A549 (cell line): ENCODE measurements around the gene TXNRD2. TPM values are rescaled to one million over a fixed set of nuclear protein-coding genes. Genes with fewer than 3 reads are reported as not detected.
"Not testable (repeated sequence)": the region's sequence is repeated elsewhere in the genome, so short reads cannot be mapped to it uniquely, and the experiment has no call there.

Experiments
- ATAC-seq, 2 experiments: fragments of 200-7000 bp in 1 of 2; fragments of >200 bp in 1 of 2; cut with Nextera tagmentation in 1 of 2; cut with Tn5 transposase in 1 of 2; 3 replicates each; pipeline versions ENCODE4 v1.8.0 to v1.9.1; 2018 to 2020; ENCODE audit warnings: mild to moderate bottlenecking in 1 of 2, moderate library complexity in 1 of 2
- CTCF ChIA-PET: fragments of 300-600 bp; sonication (Branson Sonifier 250); formaldehyde crosslinking; extraction: SDS; loops from one replicate; lab custom pipeline; 2021; ENCODE audit warnings: antibody characterized with exemption, inconsistent platforms; lab: Yijun Ruan, JAX
- POLR2A ChIA-PET: fragments of 350-600 bp; formaldehyde crosslinking; extraction: SDS; loops from one replicate; lab custom pipeline; 2021; ENCODE audit warnings: antibody characterized with exemption, inconsistent platforms; lab: Yijun Ruan, JAX
- DNase-seq, 2 experiments: peaks; one replicate each; pipeline versions ENCODE4 v3.0.0 to v3.0.0-alpha.2; 2011 to 2016; ENCODE audit warnings: low read depth in 1 of 2, low spot score in 1 of 2
- FAIRE-seq: peaks from 2 replicates; lab custom pipeline; 2011; peaks lifted over from hg19 to GRCh38; lab: Jason Lieb, UNC
- H3K27ac ChIP-seq, 2 experiments: fragments of >200 bp; sonication (Bioruptor Twin); formaldehyde crosslinking; 3 replicates each; pipeline ENCODE4 v1.5.1; 2016 to 2017
- H3K4me1 ChIP-seq: fragments of >200 bp; sonication (Bioruptor Twin); formaldehyde crosslinking; 3 replicates; pipeline ENCODE4 v1.6.1; 2016
- H3K4me2 ChIP-seq: fragments of >200 bp; sonication (Bioruptor Twin); formaldehyde crosslinking; 3 replicates; pipeline ENCODE4 v1.6.1; 2016
- H3K4me3 ChIP-seq: fragments of >200 bp; sonication (Bioruptor Twin); formaldehyde crosslinking; 3 replicates; pipeline ENCODE4 v1.5.1; 2016
- H3K9me3 ChIP-seq: fragments of >200 bp; sonication (Bioruptor Twin); formaldehyde crosslinking; 3 replicates; pipeline ENCODE4 v1.6.1; 2016
- CHD2 ChIP-seq: fragments of 150-350 bp; IDR thresholded peaks from 2 replicates; pipeline ENCODE4 v1.6.1; 2014; ENCODE audit warnings: low read length; ENCODE audit not compliant: partially characterized antibody
- CHD4 ChIP-seq: fragments of 200-600 bp; sonication (generic); IDR thresholded peaks from 2 replicates; pipeline ENCODE4 v1.6.1; 2016; ENCODE audit warnings: antibody characterized with exemption, mild to moderate bottlenecking, borderline replicate concordance
- FOSB ChIP-seq: fragments of 250-450 bp; sonication (Bioruptor Pico); IDR thresholded peaks from 2 replicates; pipeline ENCODE4 v1.5.0; 2020; ENCODE audit warnings: mild to moderate bottlenecking, moderate library complexity
- PHF8 ChIP-seq: fragments of 200-600 bp; sonication (generic); IDR thresholded peaks from 2 replicates; pipeline ENCODE4 v1.6.1; 2016; ENCODE audit warnings: low read depth, mild to moderate bottlenecking, antibody characterized with exemption, moderate library complexity, borderline replicate concordance
- RFX5 ChIP-seq: fragments of 450-650 bp; IDR thresholded peaks from 2 replicates; pipeline ENCODE4 v1.7.1; 2014; ENCODE audit warnings: antibody characterized with exemption, mild to moderate bottlenecking, moderate library complexity
- RNF2 ChIP-seq: fragments of 200-600 bp; sonication (generic); IDR thresholded peaks from 2 replicates; pipeline ENCODE4 v1.6.1; 2016; ENCODE audit warnings: low read depth, mild to moderate bottlenecking, antibody characterized with exemption, moderate library complexity, borderline replicate concordance
- TP53 ChIP-seq: fragments of 250-450 bp; sonication (Bioruptor Pico); IDR thresholded peaks from 2 replicates; pipeline ENCODE4 v1.5.0; 2021; ENCODE audit warnings: mild to moderate bottlenecking, moderate library complexity
- whole genome bisulfite sequencing: methylation state at CpG from one replicate; pipeline ENCODE4 v1.1.6; 2017; ENCODE audit errors: missing lambda C conversion rate; 5-methylcytosine and 5-hydroxymethylcytosine counted together
- polyA plus RNA-seq, 4 experiments: library from polyadenylated mRNA; depleted of rRNA in 3 of 4; stranded (reverse); fragments of >200 nt; fragmentation: RNase III in 1 of 4; extraction: RNeasy Plus Mini Kit Qiagen cat#74134 plus additional on column Dnase treatment in 1 of 4; gene quantifications; 2 replicates in 3 of 4; 3 replicates in 1 of 4; pipeline ENCODE4 v1.2.3, GENCODE V29; 2011 to 2017
- TF ChIP-seq, protein P1 (sequence below): IDR thresholded peaks from 2 replicates; pipeline ENCODE4 v1.6.1; 2012
- TF ChIP-seq, protein P2 (sequence below): fragments of 150-350 bp; IDR thresholded peaks from 2 replicates; pipeline ENCODE4 v1.6.1; 2014; ENCODE audit warnings: low read depth, mild to moderate bottlenecking, low read length
- TF ChIP-seq, protein P3 (sequence below): fragments of >200 bp; sonication (Bioruptor Twin); formaldehyde crosslinking; IDR thresholded peaks from 3 replicates; pipeline ENCODE4 v1.6.1; 2016
- TF ChIP-seq, protein P4 (sequence below): fragments of >200 bp; sonication (Bioruptor Twin); formaldehyde crosslinking; IDR thresholded peaks from 3 replicates; pipeline ENCODE4 v1.5.1; 2016

Gene TXNRD2
- polyA plus RNA-seq, 2 of the 4 experiments (the other 2 are of a cell fraction) = 16.3 to 25.6 TPM

DNA sequence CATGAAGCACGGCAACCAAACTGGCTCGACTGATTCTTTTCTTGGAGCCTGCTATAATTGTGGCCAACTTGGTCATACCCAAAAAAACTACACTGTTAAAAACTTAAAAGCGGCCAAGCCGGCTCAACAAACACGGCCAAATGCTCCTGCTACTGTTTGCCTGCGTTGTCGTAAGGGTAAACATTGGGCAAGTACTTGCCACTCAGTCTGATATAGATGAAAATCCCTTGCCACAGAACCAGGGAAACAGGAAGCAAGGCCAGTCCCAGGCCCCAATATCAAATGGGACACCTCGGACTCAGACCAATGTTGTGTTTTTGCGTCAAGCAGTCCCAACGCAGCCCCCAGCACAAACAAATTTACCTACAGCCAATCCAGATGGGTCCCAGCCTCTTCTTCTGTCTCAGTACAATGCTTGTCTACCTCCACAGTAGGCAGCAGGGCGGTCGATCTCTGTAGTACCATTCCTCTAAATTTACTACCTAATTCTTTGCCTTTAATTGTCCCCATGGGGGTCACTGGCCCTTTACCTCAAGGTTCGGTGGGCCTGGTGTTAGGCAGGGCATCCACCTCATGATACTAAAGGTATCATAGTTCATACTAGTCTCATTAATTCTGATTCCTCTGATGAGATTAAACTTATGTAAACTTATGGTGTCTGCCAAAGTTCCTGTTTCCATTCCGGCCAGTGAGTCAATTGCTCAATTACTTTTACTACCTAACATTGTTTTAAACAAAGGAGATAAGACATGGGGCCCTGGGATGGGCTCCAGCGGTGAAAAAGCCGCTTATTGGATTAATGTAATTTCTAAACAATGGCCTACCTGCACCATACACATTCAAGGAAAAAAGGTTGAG is 3.8 kb downstream of the TXNRD2 start:
- Histone ChIP-seq H3K4me3 (no peak overlapping the region), H3K9me3 (no peaks in the 10 kb centered on the region), H3K27ac (no peak overlapping the region), H3K4me1 (peaks cover 8% of the 10 kb centered on the region), H3K4me2 (no peak overlapping the region)
- WGBS = 94% methylated on average over 16 of the region's 16 CpGs
- CTCF ChIA-PET = interaction anchor here (0.7 to 1.2 kb wide), 4 partner anchors 16 to 207 kb away, joined by 3 to 5 read pairs (median 4); no protein-coding TSS in a partner anchor
- no peak for TF ChIP-seq FOSB (CRISPR knock-in tag)
- POLR2A ChIA-PET = no interaction called here
- no peak for FAIRE-seq
- no peak for ATAC-seq
- DNase-seq = no peak

DNA sequence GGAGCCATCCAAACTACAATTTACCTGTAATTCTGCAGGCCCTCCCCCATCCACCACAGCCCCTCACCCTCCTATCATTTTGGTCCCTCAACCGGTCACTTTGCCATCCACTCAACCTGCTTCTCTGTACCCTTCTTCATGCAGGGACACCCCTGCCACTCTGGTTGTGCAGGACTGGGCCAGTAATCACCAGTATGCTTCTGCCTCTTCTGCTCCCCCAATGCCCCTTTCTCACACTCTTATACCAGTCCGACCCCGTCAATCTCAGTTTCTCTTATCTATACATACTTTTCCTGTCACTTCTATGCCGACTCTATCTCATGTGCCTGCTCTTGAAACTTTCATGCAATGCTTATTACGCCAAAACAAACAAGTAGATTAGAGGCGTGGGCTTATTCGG is 5.1 kb downstream of the TXNRD2 start:
- ChIA-PET POLR2A (no interaction called here), CTCF (interaction anchor here (1.0 to 1.2 kb wide), 3 partner anchors 11 to 206 kb away, joined by 3 to 5 read pairs (median 4); no protein-coding TSS in a partner anchor)
- WGBS = 93% methylated on average over 7 of the region's 7 CpGs

DNA sequence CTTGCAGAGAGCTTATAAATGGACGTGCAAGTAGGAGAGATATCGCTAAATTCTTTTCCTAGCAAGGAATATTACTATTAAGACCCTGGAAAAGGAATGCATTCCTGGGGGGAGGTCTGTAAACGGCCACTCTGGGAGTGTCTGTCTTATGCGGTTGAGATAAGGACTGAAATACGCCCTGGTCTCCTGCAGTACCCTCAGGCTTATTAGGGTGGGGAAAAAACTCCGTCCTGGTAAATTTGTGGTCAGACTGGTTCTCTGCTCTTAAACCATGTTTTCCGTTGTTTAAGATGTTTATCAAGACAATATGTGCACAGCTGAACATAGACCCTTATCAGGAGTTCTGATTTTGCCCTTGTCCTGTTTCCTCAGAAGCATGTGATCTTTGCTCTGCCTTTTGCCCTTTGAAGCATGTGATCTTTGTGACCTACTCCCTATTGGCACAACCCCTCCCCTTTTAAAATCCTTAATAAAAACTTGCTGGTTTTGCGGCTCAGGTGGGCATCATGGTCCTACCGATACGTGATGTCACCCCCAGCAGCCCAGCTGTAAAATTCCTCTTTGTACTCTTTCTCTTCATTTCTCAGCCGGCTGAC is 6.4 kb downstream of the TXNRD2 start:
- H3K4me1 ChIP-seq, DNase-seq, H3K9me3 ChIP-seq, H3K4me2 ChIP-seq, ATAC-seq, POLR2A ChIA-PET, H3K4me3 ChIP-seq, H3K27ac ChIP-seq, FAIRE-seq: not testable (repeated sequence)
- CTCF ChIA-PET = interaction anchor here (1.1 kb wide), 1 partner anchor 13 kb away, joined by 4 read pairs; no protein-coding TSS in a partner anchor
- 92% methylated on average over 11 of the region's 11 CpGs for WGBS

More for the DNA sequence above, 5.1 kb downstream of the TXNRD2 start:
- TF ChIP-seq, protein P1, sequence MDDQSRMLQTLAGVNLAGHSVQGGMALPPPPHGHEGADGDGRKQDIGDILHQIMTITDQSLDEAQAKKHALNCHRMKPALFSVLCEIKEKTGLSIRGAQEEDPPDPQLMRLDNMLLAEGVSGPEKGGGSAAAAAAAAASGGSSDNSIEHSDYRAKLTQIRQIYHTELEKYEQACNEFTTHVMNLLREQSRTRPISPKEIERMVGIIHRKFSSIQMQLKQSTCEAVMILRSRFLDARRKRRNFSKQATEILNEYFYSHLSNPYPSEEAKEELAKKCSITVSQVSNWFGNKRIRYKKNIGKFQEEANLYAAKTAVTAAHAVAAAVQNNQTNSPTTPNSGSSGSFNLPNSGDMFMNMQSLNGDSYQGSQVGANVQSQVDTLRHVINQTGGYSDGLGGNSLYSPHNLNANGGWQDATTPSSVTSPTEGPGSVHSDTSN = no peak
- TF ChIP-seq CHD4 (no peak), CHD2 (no peak), PHF8 (no peak)
- TF ChIP-seq, all 56 proteins: peak for 0
- Histone ChIP-seq H3K4me1 (peaks cover 7% of the 10 kb centered on the region), H3K4me2 (no peak overlapping the region), H3K9me3 (no peaks in the 10 kb centered on the region), H3K27ac (no peak overlapping the region), H3K4me3 (no peak overlapping the region)
- no peak for FAIRE-seq
- DNase-seq = no peak
- ATAC-seq = no peak

DNA sequence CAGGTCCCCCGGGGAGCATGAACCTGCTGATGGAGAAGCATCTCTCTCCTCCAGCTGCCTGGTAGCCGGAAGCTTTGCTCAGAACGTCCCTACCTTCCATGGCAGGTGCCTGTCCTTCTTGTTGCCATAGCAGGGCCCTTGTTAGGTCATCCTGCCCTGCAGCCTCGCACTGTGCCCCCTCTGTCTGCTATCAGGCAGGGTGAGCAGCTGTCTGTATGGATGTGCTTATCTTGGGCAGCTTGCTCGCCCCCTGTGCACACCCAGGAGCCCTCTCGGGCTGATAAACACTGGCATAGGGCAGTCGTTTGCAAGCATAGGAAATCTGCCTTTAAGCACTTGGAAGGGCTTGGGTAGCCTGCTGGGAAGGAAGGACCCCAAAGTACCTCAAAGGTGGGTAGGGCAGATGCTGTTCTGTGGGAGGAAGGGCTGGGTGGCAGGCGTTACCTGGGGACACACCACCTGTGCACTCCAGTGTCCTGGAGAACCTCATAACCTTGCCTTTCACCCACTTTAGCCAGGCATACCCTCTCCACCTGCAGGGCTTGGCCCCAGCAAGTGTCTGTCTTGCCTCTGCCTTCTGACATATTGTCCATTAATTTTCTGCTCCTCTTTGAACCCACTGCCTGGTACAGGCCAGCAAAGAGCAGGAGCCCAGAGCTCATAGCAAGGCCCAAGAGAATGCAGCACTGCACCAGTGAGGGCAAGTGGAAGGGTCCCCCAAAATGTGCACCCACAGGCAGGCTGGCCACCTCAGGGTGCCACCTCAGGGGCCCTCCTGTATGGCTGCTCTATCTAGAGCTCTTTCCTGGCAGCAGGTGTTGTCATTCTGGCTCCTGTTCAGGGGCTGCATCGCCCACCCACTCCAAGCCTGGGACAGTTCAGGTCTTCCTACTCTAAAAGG is 8.0 kb downstream of the TXNRD2 start:
- H3K9me3 ChIP-seq = no peaks in the 10 kb centered on the region
- 82% methylated on average over 5 of the region's 9 CpGs for WGBS
- CTCF ChIA-PET = interaction anchor here (1.1 to 2.2 kb wide), 2 partner anchors 15 to 23 kb away, joined by 4 to 7 read pairs; no protein-coding TSS in a partner anchor
- TF ChIP-seq, protein P2, sequence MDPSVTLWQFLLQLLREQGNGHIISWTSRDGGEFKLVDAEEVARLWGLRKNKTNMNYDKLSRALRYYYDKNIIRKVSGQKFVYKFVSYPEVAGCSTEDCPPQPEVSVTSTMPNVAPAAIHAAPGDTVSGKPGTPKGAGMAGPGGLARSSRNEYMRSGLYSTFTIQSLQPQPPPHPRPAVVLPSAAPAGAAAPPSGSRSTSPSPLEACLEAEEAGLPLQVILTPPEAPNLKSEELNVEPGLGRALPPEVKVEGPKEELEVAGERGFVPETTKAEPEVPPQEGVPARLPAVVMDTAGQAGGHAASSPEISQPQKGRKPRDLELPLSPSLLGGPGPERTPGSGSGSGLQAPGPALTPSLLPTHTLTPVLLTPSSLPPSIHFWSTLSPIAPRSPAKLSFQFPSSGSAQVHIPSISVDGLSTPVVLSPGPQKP = no peak
- TF ChIP-seq, protein P1 = no peak
- TF ChIP-seq, protein P3, sequence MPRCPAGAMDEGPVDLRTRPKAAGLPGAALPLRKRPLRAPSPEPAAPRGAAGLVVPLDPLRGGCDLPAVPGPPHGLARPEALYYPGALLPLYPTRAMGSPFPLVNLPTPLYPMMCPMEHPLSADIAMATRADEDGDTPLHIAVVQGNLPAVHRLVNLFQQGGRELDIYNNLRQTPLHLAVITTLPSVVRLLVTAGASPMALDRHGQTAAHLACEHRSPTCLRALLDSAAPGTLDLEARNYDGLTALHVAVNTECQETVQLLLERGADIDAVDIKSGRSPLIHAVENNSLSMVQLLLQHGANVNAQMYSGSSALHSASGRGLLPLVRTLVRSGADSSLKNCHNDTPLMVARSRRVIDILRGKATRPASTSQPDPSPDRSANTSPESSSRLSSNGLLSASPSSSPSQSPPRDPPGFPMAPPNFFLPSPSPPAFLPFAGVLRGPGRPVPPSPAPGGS = no peak
- TF ChIP-seq RNF2 (no peak), TP53 (CRISPR knock-in tag) (no peak), RFX5 (no peak)
- TF ChIP-seq, protein P4, sequence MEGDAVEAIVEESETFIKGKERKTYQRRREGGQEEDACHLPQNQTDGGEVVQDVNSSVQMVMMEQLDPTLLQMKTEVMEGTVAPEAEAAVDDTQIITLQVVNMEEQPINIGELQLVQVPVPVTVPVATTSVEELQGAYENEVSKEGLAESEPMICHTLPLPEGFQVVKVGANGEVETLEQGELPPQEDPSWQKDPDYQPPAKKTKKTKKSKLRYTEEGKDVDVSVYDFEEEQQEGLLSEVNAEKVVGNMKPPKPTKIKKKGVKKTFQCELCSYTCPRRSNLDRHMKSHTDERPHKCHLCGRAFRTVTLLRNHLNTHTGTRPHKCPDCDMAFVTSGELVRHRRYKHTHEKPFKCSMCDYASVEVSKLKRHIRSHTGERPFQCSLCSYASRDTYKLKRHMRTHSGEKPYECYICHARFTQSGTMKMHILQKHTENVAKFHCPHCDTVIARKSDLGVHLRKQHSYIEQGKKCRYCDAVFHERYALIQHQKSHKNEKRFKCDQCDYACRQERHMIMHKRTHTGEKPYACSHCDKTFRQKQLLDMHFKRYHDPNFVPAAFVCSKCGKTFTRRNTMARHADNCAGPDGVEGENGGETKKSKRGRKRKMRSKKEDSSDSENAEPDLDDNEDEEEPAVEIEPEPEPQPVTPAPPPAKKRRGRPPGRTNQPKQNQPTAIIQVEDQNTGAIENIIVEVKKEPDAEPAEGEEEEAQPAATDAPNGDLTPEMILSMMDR = no peak
- TF ChIP-seq, all 56 proteins: peak for 0
- no peak overlapping the region for H3K4me3 ChIP-seq
- no peaks in the 10 kb centered on the region for H3K4me1 ChIP-seq
- H3K27ac ChIP-seq = no peak overlapping the region
- DNase-seq = no peak
- no peak for FAIRE-seq
- POLR2A ChIA-PET = no interaction called here
- no peak overlapping the region for H3K4me2 ChIP-seq
- ATAC-seq = no peak
